Hepatocyte (in vitro differentiated cells): ENCODE results near the gene ADAMTS12. TPM values are rescaled to one million over a fixed set of nuclear protein-coding genes. Genes with fewer than 3 reads are reported as not detected.

ENCODE experiments used
- DNase-seq: peaks from one replicate; pipeline ENCODE4 v3.0.0-alpha.2; 2016; ENCODE audit warnings: low spot score
- H2AFZ ChIP-seq: fragments of 200-600 bp; sonication (generic); 2 replicates; pipeline ENCODE4 v1.6.0; 2016; ENCODE audit warnings: antibody characterized with exemption, mild to moderate bottlenecking
- H3K27ac ChIP-seq: fragments of 200-600 bp; sonication (generic); 2 replicates; pipeline ENCODE4 v1.5.1; 2016; ENCODE audit warnings: mild to moderate bottlenecking
- H3K27me3 ChIP-seq: fragments of 200-600 bp; sonication (generic); 2 replicates; pipeline ENCODE4 v1.6.1; 2016
- H3K36me3 ChIP-seq: fragments of 200-600 bp; sonication (generic); replicated peaks from 2 replicates; pipeline ENCODE4 v1.5.1; 2016; ENCODE audit warnings: low read depth; ENCODE audit not compliant: insufficient read depth
- H3K4me1 ChIP-seq: fragments of 200-600 bp; sonication (generic); 2 replicates; pipeline ENCODE4 v1.5.1; 2016; ENCODE audit warnings: mild to moderate bottlenecking, moderate library complexity; ENCODE audit not compliant: insufficient read depth
- H3K4me2 ChIP-seq: fragments of 200-600 bp; sonication (generic); 2 replicates; pipeline ENCODE4 v1.6.0; 2016
- H3K4me3 ChIP-seq: fragments of 200-600 bp; sonication (generic); 2 replicates; pipeline ENCODE4 v1.5.1; 2016; ENCODE audit warnings: mild to moderate bottlenecking
- H3K79me2 ChIP-seq: fragments of 200-600 bp; sonication (generic); 2 replicates; pipeline ENCODE4 v1.6.0; 2017; ENCODE audit warnings: mild to moderate bottlenecking
- H3K9me2 ChIP-seq: fragments of 200-600 bp; sonication (generic); replicated peaks from 2 replicates; pipeline ENCODE4 v1.6.0; 2017; ENCODE audit warnings: mild to moderate bottlenecking; ENCODE audit not compliant: insufficient read depth
- H3K9me3 ChIP-seq: fragments of 200-600 bp; sonication (generic); 2 replicates; pipeline ENCODE4 v1.5.1; 2016; ENCODE audit warnings: low read depth, mild to moderate bottlenecking
- H4K20me1 ChIP-seq: fragments of 200-600 bp; sonication (generic); 2 replicates; pipeline ENCODE4 v1.6.0; 2016; ENCODE audit warnings: mild to moderate bottlenecking; ENCODE audit not compliant: insufficient read depth, poor library complexity, severe bottlenecking
- CTCF ChIP-seq: fragments of 200-600 bp; sonication (generic); IDR thresholded peaks from 2 replicates; pipeline ENCODE4 v1.5.1; 2016; ENCODE audit warnings: antibody characterized with exemption, mild to moderate bottlenecking; ENCODE audit not compliant: poor library complexity
- EZH2 ChIP-seq: fragments of 200-600 bp; sonication (generic); IDR thresholded peaks from 2 replicates; pipeline ENCODE4 v1.6.1; 2016; ENCODE audit warnings: antibody characterized with exemption, mild to moderate bottlenecking, borderline replicate concordance
- EZH2phosphoT487 ChIP-seq: fragments of 200-600 bp; sonication (generic); IDR thresholded peaks from one replicate; pipeline ENCODE4 v1.6.1; 2018; ENCODE audit warnings: antibody characterized with exemption, mild to moderate bottlenecking, low read depth, moderate library complexity; ENCODE audit not compliant: unreplicated experiment, severe bottlenecking
- WGBS: methylation state at CpG from one replicate; pipeline ENCODE4 v1.1.6; 2016; ENCODE audit warnings: low lambda C conversion rate; ENCODE audit errors: missing lambda C conversion rate; 5-methylcytosine and 5-hydroxymethylcytosine counted together
- polyA plus RNA-seq: library from polyadenylated mRNA; unstranded; fragments of >200 nt; fragmentation: Nextera tagmentation; extraction: Ambion mirVana; gene quantifications from 2 replicates; pipeline ENCODE4 v1.2.1, GENCODE V29; 2016
- total RNA-seq: library from RNA; depleted of rRNA; stranded (reverse); fragments of >200 nt; gene quantifications from 2 replicates; pipeline ENCODE4 v1.2.3, GENCODE V29; 2014

Gene ADAMTS12
- total and polyA plus RNA-seq, 2 experiments from 2014 or later = 3.2 to 8.9 TPM

DNA sequence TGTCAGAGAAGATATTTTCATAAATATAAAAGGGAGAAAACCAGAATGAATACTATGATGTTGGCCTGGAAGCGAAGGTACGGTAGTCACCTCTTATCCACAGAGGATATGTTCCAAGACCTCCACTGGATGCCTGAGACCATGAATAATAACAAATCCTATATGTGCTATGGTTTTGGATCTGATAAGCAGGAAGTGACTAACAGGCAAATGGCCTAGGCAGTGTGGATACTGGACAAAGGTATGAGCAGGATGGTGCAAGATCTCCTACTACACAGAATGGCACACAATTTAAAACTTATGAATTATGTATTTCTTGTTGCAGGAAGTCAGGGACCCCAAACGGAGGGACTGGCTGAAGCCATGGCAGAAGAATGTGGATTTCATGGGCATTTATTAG is 48.2 kb downstream of the ADAMTS12 start:
- H3K9me3 ChIP-seq = no peaks in the 10 kb centered on the region
- no peak overlapping the region for H3K27ac ChIP-seq
- H4K20me1 ChIP-seq = no peaks in the 10 kb centered on the region
- no peak overlapping the region for H3K4me3 ChIP-seq
- H3K9me2 ChIP-seq = no peaks in the 10 kb centered on the region
- H3K4me2 ChIP-seq = no peak overlapping the region
- DNase-seq = no peak
- no peaks in the 10 kb centered on the region for H3K79me2 ChIP-seq
- H3K4me1 ChIP-seq = no peaks in the 10 kb centered on the region
- no peaks in the 10 kb centered on the region for H3K27me3 ChIP-seq
- H2AFZ ChIP-seq = no peak overlapping the region
- WGBS = 94% methylated on average over 3 of the region's 3 CpGs
- no peaks in the 10 kb centered on the region for H3K36me3 ChIP-seq
- TF ChIP-seq EZH2 = no peak
- TF ChIP-seq EZH2phosphoT487 = no peak
- no peak for TF ChIP-seq CTCF

DNA sequence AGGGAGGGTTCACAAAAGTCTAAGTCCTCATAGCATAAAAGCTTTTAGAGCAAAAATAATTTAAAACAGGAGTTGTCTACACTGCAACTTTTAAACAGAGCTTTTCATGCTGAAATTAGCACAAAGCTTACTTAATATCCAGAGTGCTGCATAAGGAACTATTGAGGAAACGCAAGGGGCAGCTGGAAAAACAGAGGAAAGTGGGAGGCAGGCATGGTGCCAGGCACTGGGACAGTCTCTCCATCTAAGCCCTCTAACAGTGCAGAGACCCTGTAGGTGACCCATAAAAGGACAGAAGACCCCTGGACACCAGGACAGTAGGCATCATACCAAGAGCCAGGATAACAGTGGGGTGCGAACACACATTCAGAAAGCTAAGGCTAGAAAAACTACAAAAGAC is 49.3 kb downstream of the ADAMTS12 start:
- no peak overlapping the region for H3K4me3 ChIP-seq
- no peak overlapping the region for H3K27ac ChIP-seq
- no peaks in the 10 kb centered on the region for H3K27me3 ChIP-seq
- no peaks in the 10 kb centered on the region for H3K9me2 ChIP-seq
- H3K36me3 ChIP-seq = no peaks in the 10 kb centered on the region
- no peaks in the 10 kb centered on the region for H4K20me1 ChIP-seq
- 100% methylated on average over 2 of the region's 2 CpGs for WGBS
- H3K4me1 ChIP-seq = no peaks in the 10 kb centered on the region
- no peaks in the 10 kb centered on the region for H3K9me3 ChIP-seq
- DNase-seq = no peak
- no peaks in the 10 kb centered on the region for H3K79me2 ChIP-seq
- H2AFZ ChIP-seq = no peak overlapping the region
- no peak for TF ChIP-seq EZH2
- no peak for TF ChIP-seq EZH2phosphoT487
- TF ChIP-seq CTCF = no peak
- H3K4me2 ChIP-seq = no peak overlapping the region

DNA sequence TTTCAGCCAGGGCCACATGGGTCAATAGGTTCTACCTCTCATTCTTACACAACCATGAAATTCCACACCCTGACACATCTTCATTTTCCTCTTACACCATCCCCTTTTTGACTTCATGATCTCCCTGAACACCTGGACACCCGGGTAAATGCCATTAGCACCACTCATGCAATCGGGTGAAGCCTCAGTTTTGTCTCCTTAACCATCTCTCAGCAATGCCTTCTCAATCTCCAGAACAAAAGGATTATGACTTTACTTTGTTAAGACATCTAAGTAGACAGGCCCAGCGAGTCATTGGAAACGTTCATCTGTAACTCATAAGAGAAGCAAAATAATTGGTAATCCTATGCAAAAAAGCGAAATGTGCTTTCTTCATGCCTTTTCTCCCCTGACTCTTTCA is 49.9 kb downstream of the ADAMTS12 start:
- TF ChIP-seq EZH2phosphoT487 = no peak
- TF ChIP-seq EZH2 = no peak
- TF ChIP-seq CTCF = no peak
- no peaks in the 10 kb centered on the region for H3K79me2 ChIP-seq
- no peaks in the 10 kb centered on the region for H3K36me3 ChIP-seq

DNA sequence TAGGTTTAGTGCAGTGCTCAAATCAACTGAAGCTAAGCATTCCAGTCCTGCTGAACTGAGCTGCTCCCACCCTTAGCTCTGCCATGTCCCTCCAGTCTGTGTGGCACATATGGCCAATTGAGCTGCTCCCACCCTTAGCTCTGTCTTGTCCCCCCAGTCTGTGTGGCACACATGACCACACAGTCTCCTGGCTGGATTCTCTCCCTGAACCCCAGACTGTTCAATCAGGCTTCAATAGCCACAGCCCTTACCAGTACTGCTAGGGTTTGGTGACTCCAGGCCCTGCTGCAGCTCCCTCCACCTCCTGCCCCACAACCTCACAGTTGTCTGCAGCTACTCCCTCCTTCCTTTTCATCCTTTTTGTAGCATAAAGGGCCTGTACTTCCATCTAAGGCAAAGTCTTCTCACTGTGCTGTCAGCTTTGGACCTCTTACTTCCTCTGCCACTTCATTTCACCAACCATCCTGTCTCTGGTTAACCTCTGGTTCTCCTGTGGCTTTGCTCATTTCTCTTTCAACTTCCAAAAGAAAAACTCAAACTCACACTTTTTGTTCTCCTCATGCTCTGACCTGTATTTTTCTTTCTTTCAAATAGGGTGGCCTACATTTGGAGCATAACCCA is 50.8 kb downstream of the ADAMTS12 start:
- Histone ChIP-seq H3K4me3 (no peak overlapping the region), H3K36me3 (no peaks in the 10 kb centered on the region), H3K4me1 (no peaks in the 10 kb centered on the region), H3K4me2 (no peak overlapping the region), H3K27ac (no peak overlapping the region), H4K20me1 (no peaks in the 10 kb centered on the region), H3K79me2 (no peaks in the 10 kb centered on the region), H3K9me3 (no peaks in the 10 kb centered on the region), H3K27me3 (no peaks in the 10 kb centered on the region), H2AFZ (no peak overlapping the region), H3K9me2 (no peaks in the 10 kb centered on the region)
- TF ChIP-seq CTCF = no peak
- no peak for TF ChIP-seq EZH2
- TF ChIP-seq EZH2phosphoT487 = no peak
- no peak for DNase-seq

More for the DNA sequence above, 49.9 kb downstream of the ADAMTS12 start:
- no peak for DNase-seq
- Histone ChIP-seq H3K4me1 (no peaks in the 10 kb centered on the region), H3K27ac (no peak overlapping the region), H3K27me3 (no peaks in the 10 kb centered on the region), H3K9me3 (no peaks in the 10 kb centered on the region), H3K9me2 (no peaks in the 10 kb centered on the region), H2AFZ (no peak overlapping the region), H3K4me2 (no peak overlapping the region), H3K4me3 (no peak overlapping the region), H4K20me1 (no peaks in the 10 kb centered on the region)
- WGBS = 88% methylated on average over 5 of the region's 5 CpGs
